IMR-90 (cell line): ENCODE data around the gene DUSP7. TPM values are rescaled to one million over a fixed set of nuclear protein-coding genes. Genes with fewer than 3 reads are reported as not detected.
A peak's percentile ranks its signal among the peaks of the same experiment; 100 is the strongest.

Source experiments
- ATAC-seq: fragments of 200-7000 bp; cut with Tn5 transposase; 2 replicates; pipeline ENCODE4 v1.9.1; 2020; ENCODE audit warnings: low read depth, mild to moderate bottlenecking, moderate library complexity
- BruUV-seq: library from RNA; stranded (reverse); fragments of 400-500 nt; replicated peaks from 2 replicates; lab custom pipeline; 2021; lab: Mats Ljungman, UMichigan
- CTCF ChIA-PET: fragments of 300-600 bp; formaldehyde crosslinking; extraction: SDS; loops from one replicate; lab custom pipeline; 2021; ENCODE audit warnings: antibody characterized with exemption; lab: Yijun Ruan, JAX
- POLR2A ChIA-PET: fragments of 300-600 bp; sonication (Branson Sonifier 250); formaldehyde crosslinking; loops from one replicate; lab custom pipeline; 2022; ENCODE audit warnings: antibody characterized with exemption; ENCODE audit not compliant: unreplicated experiment; lab: Charles Lee
- DNase-seq: peaks from one replicate; pipeline ENCODE4 v3.0.0; 2013
- H2AFZ ChIP-seq: replicated peaks from 2 replicates; pipeline ENCODE3; 2013; ENCODE audit warnings: low read length, mild to moderate bottlenecking; ENCODE audit not compliant: poor library complexity
- H2AK5ac ChIP-seq: 2 replicates; pipeline ENCODE4 v1.6.1; 2013; ENCODE audit warnings: low read depth, low read length, inconsistent platforms
- H2AK9ac ChIP-seq: replicated peaks from 2 replicates; pipeline ENCODE3; 2013; ENCODE audit warnings: mild to moderate bottlenecking, low read depth, low read length, moderate library complexity; ENCODE audit not compliant: poor library complexity
- H2BK120ac ChIP-seq: 2 replicates; pipeline ENCODE4 v1.6.1; 2013; ENCODE audit warnings: low read depth, low read length, inconsistent platforms
- H2BK15ac ChIP-seq: 3 replicates; pipeline ENCODE4 v1.6.1; 2013; ENCODE audit warnings: low read depth, low read length, inconsistent platforms
- H2BK20ac ChIP-seq: 2 replicates; pipeline ENCODE4 v1.6.1; 2013; ENCODE audit warnings: low read depth, mild to moderate bottlenecking, inconsistent platforms, low read length, moderate library complexity
- H2BK5ac ChIP-seq: 2 replicates; pipeline ENCODE4 v1.6.1; 2013; ENCODE audit warnings: mild to moderate bottlenecking, low read depth, low read length, inconsistent platforms; ENCODE audit not compliant: poor library complexity, severe bottlenecking
- H3K14ac ChIP-seq: replicated peaks from 2 replicates; pipeline ENCODE4 v1.6.1; 2013; ENCODE audit warnings: low read depth, low read length, inconsistent platforms
- H3K18ac ChIP-seq: 2 replicates; pipeline ENCODE4 v1.6.1; 2013; ENCODE audit warnings: low read depth, low read length, control low read depth
- H3K23ac ChIP-seq: 2 replicates; pipeline ENCODE4 v1.6.1; 2013; ENCODE audit warnings: low read depth, low read length, inconsistent platforms
- H3K27ac ChIP-seq: 2 replicates; pipeline ENCODE4 v1.5.1; 2013; ENCODE audit warnings: mild to moderate bottlenecking, control low read depth, low read length; ENCODE audit not compliant: insufficient read depth
- H3K27me3 ChIP-seq: 2 replicates; pipeline ENCODE4 v1.6.1; 2013; ENCODE audit warnings: low read length; ENCODE audit not compliant: control insufficient read depth, insufficient read depth
- H3K36me3 ChIP-seq: 2 replicates; pipeline ENCODE4 v1.6.1; 2013; ENCODE audit warnings: low read length, mixed read lengths; ENCODE audit not compliant: control insufficient read depth, insufficient read depth
- H3K4ac ChIP-seq: 2 replicates; pipeline ENCODE4 v1.6.1; 2013; ENCODE audit warnings: low read depth, low read length, inconsistent platforms
- H3K4me1 ChIP-seq: 2 replicates; pipeline ENCODE4 v1.6.1; 2013; ENCODE audit warnings: low read length, mixed read lengths; ENCODE audit not compliant: control insufficient read depth, insufficient read depth
- H3K4me2 ChIP-seq: 2 replicates; pipeline ENCODE4 v1.6.1; 2013; ENCODE audit warnings: low read depth, mild to moderate bottlenecking, control low read depth, low read length, moderate library complexity
- H3K4me3 ChIP-seq: 2 replicates; pipeline ENCODE4 v1.5.1; 2013; ENCODE audit warnings: low read depth, mild to moderate bottlenecking, control low read depth, low read length, moderate library complexity; ENCODE audit not compliant: insufficient read depth
- H3K56ac ChIP-seq: 2 replicates; pipeline ENCODE4 v1.6.1; 2013; ENCODE audit warnings: low read length, inconsistent platforms; ENCODE audit not compliant: insufficient read depth; ENCODE audit errors: extremely low read depth
- H3K79me1 ChIP-seq, 2 experiments: 2 replicates each; pipeline ENCODE4 v1.6.1; 2013; ENCODE audit warnings: low read length in 2 of 2, inconsistent platforms in 1 of 2, low read depth in 1 of 2
- H3K9ac ChIP-seq: 2 replicates; pipeline ENCODE4 v1.6.1; 2013; ENCODE audit warnings: low read depth, low read length, control low read depth
- H3K9me1 ChIP-seq: 2 replicates; pipeline ENCODE4 v1.6.1; 2013; ENCODE audit warnings: low read length, inconsistent platforms; ENCODE audit not compliant: insufficient read depth
- H3K9me3 ChIP-seq: 2 replicates; pipeline ENCODE4 v1.6.1; 2013; ENCODE audit warnings: low read length; ENCODE audit not compliant: control insufficient read depth, insufficient read depth
- H4K20me1 ChIP-seq: 2 replicates; pipeline ENCODE4 v1.6.1; 2013; ENCODE audit warnings: low read length, inconsistent platforms; ENCODE audit not compliant: insufficient read depth
- H4K5ac ChIP-seq: 2 replicates; pipeline ENCODE4 v1.6.1; 2013; ENCODE audit warnings: mild to moderate bottlenecking, low read depth, low read length, control low read depth
- H4K8ac ChIP-seq, 2 experiments: 2 replicates each; pipeline ENCODE4 v1.6.1; 2013; ENCODE audit warnings: low read depth in 2 of 2, low read length in 2 of 2, control low read depth in 1 of 2, inconsistent platforms in 1 of 2
- H4K91ac ChIP-seq: 2 replicates; pipeline ENCODE4 v1.6.1; 2013; ENCODE audit warnings: low read depth, low read length, inconsistent platforms; ENCODE audit not compliant: insufficient read depth
- ELK1 ChIP-seq: fragments of 150-350 bp; IDR thresholded peaks from 2 replicates; pipeline ENCODE4 v1.6.1; 2016; ENCODE audit warnings: low read depth, mild to moderate bottlenecking, low read length, moderate library complexity, borderline replicate concordance
- FOS ChIP-seq: fragments of 150-350 bp; IDR thresholded peaks from 2 replicates; pipeline ENCODE4 v1.6.1; 2016; ENCODE audit warnings: low read depth, low read length
- MAFK ChIP-seq: IDR thresholded peaks from 2 replicates; pipeline ENCODE4 v1.6.1; 2012; ENCODE audit warnings: low read depth, low read length, improper control_type of control experiment
- MAZ ChIP-seq: IDR thresholded peaks from 2 replicates; pipeline ENCODE4 v1.6.1; 2012; ENCODE audit warnings: low read depth, mild to moderate bottlenecking, low read length, improper control_type of control experiment, moderate library complexity, borderline replicate concordance
- RAD21 ChIP-seq: IDR thresholded peaks from 2 replicates; pipeline ENCODE4 v1.6.1; 2012; ENCODE audit warnings: low read length, improper control_type of control experiment
- RCOR1 ChIP-seq: IDR thresholded peaks from 2 replicates; pipeline ENCODE4 v1.6.1; 2012; ENCODE audit warnings: mild to moderate bottlenecking, low read length, improper control_type of control experiment; ENCODE audit not compliant: insufficient replicate concordance
- WGBS, 2 experiments: methylation state at CpG; one replicate each; pipeline versions ENCODE4 v1.1.5 to v1.1.7; 2013; ENCODE audit warnings: missing lambda C conversion rate in 2 of 2; ENCODE audit not compliant: insufficient read length in 1 of 2; ENCODE audit errors: extremely low coverage in 2 of 2; 5-methylcytosine and 5-hydroxymethylcytosine counted together
- dilution Hi-C: fragments of 300-500 bp; cut with HindIII; formaldehyde crosslinking; loops from one replicate; pipeline ENCODE4 v1.14.3; 2018; ENCODE audit warnings: low sequenced_read_pairs; ENCODE audit not compliant: unreplicated experiment
- in situ Hi-C: fragments of 300-500 bp; cut with MboI; formaldehyde crosslinking; loops from 3 replicates; pipeline ENCODE4 v1.14.3; 2019; ENCODE audit warnings: low sequenced_read_pairs, inconsistent platforms, mixed read lengths
- intact Hi-C: fragments of 100-400 bp; cut with micrococcal nuclease; formaldehyde crosslinking; loops from 2 replicates; pipeline ENCODE4 v1.10.0; 2022
- polyA plus RNA-seq, 3 experiments: library from polyadenylated mRNA; depleted of rRNA; stranded (reverse); fragments of >200 nt; gene quantifications; 2 replicates each; pipeline ENCODE4 v1.2.3, GENCODE V29; 2012; ENCODE audit warnings: low replicate concordance in 1 of 3
- total RNA-seq: library from RNA; depleted of rRNA; stranded (reverse); fragments of >200 nt; gene quantifications from 2 replicates; pipeline ENCODE4 v1.2.3, GENCODE V29; 2012
- TF ChIP-seq, protein P1 (sequence below): fragments of 150-350 bp; IDR thresholded peaks from 2 replicates; pipeline ENCODE4 v1.6.1; 2017; ENCODE audit warnings: mild to moderate bottlenecking, antibody characterized with exemption, low read length, low read depth

DUSP7 gene
- total and polyA plus RNA-seq, 2 of the 4 experiments (the other 2 are of a cell fraction), result 9.3 to 24.0 TPM

DNA sequence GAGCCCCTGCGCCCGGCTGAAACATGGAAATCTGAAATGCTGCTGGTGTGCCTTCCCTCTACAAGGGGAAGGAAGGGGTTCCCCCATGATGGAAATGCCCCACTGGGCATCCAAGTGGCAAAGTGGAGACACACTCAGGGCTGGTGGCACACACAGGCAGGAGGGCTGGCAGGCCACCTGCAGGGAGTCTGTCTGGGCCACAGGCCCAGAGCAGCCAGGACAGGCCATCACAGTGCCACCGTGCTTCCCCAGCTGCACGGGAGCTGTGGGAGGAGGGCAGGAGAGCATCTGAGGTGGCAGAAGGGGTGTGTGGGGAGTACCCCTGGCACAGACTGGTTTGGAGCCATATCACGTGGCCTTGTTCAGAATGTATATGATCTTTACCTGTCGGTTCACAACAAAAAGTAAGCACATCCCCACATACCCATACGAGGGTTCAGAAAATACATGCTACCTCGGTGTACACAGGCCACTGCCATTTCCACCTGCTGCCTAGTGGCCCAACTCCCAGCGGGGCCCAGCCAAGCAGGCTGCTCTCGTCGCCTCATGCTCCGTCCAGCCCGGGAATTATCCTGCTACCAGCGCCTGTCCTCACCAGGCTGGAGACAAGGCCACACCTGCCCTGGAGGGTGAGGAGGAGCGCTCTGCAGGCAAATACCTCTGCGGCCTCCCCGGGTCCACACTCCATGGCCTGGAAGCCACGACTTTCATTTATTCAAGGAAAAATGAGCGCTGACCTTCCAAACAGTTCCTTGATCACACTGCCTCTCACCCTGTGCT, 22.6 kb upstream of the DUSP7 start:
- Histone ChIP-seq H3K56ac (no peak overlapping the region), H3K36me3 (peaks cover 3% of the 10 kb centered on the region; the same call in 1 of the 2 replicates), H2BK120ac (no peak overlapping the region), H2BK15ac (no peak overlapping the region), H2AK9ac (peak overlapping the region; percentile 37), H3K4me3 (no peak overlapping the region), H4K91ac (no peak overlapping the region), H3K79me1 (no peaks in the 10 kb centered on the region), H3K23ac (no peak overlapping the region), H3K27ac (no peak overlapping the region), H3K9ac (no peak overlapping the region), H4K5ac (no peak overlapping the region), H3K27me3 (no peaks in the 10 kb centered on the region), H3K9me1 (peaks cover 3% of the 10 kb centered on the region; the same call in 1 of the 2 replicates), H2BK5ac (no peak overlapping the region), H4K20me1 (no peaks in the 10 kb centered on the region), H3K18ac (no peak overlapping the region), H3K9me3 (no peaks in the 10 kb centered on the region), H4K8ac (no peak overlapping the region), H2AFZ (peak overlapping the region; percentile 48), H3K14ac (no peak overlapping the region), H3K4me1 (peaks cover 3% of the 10 kb centered on the region; the same call in 1 of the 2 replicates), H3K4ac (no peak overlapping the region), H2AK5ac (no peak overlapping the region), H2BK20ac (no peak overlapping the region), H3K4me2 (no peak overlapping the region)
- 100% methylated on average over 2 of the region's 19 CpGs; no CpG with 5 or more reads in 1 of the 2 experiments for WGBS, 2 experiments
- CTCF ChIA-PET, result interaction anchor here (0.7 kb wide), 1 partner anchor 1738 kb away, joined by 3 read pairs; no protein-coding TSS in a partner anchor
- dilution Hi-C loops (no loop called here), in situ Hi-C loops (no loop called here), intact Hi-C loops (no loop called here)
- POLR2A ChIA-PET, result no interaction called here
- TF ChIP-seq, protein P1, sequence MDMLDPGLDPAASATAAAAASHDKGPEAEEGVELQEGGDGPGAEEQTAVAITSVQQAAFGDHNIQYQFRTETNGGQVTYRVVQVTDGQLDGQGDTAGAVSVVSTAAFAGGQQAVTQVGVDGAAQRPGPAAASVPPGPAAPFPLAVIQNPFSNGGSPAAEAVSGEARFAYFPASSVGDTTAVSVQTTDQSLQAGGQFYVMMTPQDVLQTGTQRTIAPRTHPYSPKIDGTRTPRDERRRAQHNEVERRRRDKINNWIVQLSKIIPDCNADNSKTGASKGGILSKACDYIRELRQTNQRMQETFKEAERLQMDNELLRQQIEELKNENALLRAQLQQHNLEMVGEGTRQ, result no peak
- no peak for TF ChIP-seq MAZ
- no peak for TF ChIP-seq RCOR1
- TF ChIP-seq ELK1, result no peak
- TF ChIP-seq FOS, result no peak
- TF ChIP-seq MAFK, result no peak
- no peak for TF ChIP-seq RAD21
- ATAC-seq (no peak), DNase-seq (no peak)
- BruUV-seq, result no TSS peak
